Jurkat, Clone E6-1 (cell line): Measurements from ENCODE around the gene TP53BP2.
A peak's percentile ranks its signal among the peaks of the same experiment; 100 is the strongest.
"Not testable (repeated sequence)": the region's sequence is repeated elsewhere in the genome, so short reads cannot be mapped to it uniquely, and the experiment has no call there.

Experiments used
- DNase-seq: peaks from one replicate; pipeline ENCODE4 v3.0.0-alpha.2; 2011; ENCODE audit warnings: low read depth, low spot score
- H3K4me3 ChIP-seq: 2 replicates; pipeline ENCODE4 v1.5.1; 2011; ENCODE audit warnings: mild to moderate bottlenecking, low read length, control low read depth, moderate library complexity

Gene TP53BP2

DNA sequence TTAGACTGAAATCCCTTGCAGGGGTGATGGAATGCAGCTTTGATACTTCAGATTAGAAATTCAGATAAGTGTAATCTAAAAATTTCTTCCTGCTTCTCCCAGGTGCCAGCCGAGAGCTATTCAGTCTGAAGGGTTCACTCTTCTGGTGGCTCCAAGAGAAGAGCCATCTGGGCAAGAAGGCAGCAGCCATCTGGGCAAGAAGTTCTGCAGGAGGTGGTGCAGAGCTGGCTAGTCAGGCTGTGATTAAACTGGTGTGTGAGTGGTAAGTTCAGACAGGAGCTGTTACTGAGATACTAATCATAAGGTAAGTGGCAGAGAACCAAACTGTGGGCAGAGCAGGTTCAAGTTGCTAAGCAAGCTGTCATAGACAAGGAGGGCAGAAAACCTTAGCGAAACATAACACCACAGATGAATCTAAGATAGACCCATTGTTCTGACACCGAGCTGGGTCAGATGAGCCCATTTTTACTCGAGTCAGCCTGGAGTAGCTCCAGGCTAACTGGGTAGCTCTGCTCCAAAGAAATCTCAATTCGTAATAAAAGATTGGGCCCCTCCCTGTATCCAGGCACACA is 14.4 kb upstream of the TP53BP2 start:
- no peak overlapping the region for H3K4me3 ChIP-seq
- no peak for DNase-seq

GRCh38 chr1:223859058-223859457 is 13.3 kb upstream of the TP53BP2 start:
- H3K4me3 ChIP-seq, result no peak overlapping the region
- no peak for DNase-seq

- no peak for DNase-seq
- H3K4me3 ChIP-seq, result no peak overlapping the region
These were observed 10.6 kb upstream of the TP53BP2 start for GRCh38 chr1:223856386-223856785.

- no peak overlapping the region for H3K4me3 ChIP-seq
- DNase-seq, result no peak
These were observed 8.0 kb upstream of the TP53BP2 start for GRCh38 chr1:223853748-223854147.

DNA sequence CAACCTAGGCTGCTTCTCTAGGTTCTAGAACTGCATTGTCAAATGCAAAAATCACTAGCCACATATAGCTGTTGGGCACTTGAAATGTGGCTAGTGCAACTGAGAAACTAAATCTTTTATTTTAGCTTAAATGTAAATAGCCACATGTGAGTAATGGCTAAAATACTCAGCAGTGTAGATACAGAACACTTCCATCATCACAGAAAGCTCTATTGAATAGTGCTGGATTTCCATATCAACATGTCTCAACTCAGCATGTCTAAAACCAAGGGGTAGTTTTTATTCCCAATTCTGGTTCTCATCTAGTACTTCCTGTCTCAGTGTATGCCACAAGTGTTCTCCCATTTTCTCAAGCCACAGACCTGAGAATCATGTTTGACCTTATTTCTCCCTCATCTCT is 7.5 kb upstream of the TP53BP2 start:
- no peak overlapping the region for H3K4me3 ChIP-seq
- DNase-seq, result no peak

- no peak overlapping the region for H3K4me3 ChIP-seq
- DNase-seq, result no peak
These were observed 6.6 kb upstream of the TP53BP2 start for GRCh38 chr1:223852337-223852736.

DNA sequence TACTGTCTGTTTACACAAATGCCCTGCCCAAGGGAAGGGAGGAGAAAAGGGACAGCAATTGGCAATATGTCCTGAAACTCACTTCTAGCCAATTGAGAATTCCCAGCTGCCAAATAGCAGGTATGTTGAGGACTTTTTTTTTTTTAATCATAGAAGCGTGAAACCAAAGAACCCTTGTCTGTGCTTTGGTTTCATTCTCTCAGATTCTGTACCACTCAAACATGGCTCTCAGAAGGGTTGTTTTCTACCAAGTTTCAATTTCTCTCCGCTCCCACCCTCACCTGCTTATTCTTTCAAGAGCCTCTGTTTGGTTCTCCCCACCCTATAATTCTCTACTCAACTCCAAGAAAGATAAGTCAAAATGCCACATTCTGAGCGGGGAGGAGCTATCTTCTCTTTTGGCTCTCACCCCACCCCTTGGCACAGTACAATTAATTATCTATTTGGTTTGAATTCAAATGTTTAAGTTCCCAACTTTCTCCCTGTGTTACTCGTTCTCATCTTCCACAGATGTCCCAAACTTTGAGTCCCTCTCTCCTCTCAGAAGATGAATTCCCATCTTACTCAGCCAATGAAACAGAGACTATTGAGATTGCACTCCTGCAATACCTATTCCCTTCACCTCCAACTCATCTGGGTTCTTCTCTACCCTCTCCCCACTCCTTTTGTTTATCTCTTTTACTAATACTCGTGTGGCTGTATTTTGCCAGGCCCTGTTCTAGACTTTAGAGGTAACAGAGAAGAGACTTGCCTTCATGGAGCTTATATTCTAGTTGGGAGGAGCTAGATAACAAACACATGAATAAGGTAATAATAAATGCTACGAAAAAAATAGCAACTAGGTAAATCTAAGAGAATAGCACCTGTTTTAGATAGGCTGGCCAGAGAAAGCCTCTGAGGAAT is 3.9 kb upstream of the TP53BP2 start:
- no peak overlapping the region for H3K4me3 ChIP-seq
- DNase-seq, result no peak

GRCh38 chr1:223848536-223848935 is 2.8 kb upstream of the TP53BP2 start:
- no peak for DNase-seq
- no peak overlapping the region for H3K4me3 ChIP-seq

DNA sequence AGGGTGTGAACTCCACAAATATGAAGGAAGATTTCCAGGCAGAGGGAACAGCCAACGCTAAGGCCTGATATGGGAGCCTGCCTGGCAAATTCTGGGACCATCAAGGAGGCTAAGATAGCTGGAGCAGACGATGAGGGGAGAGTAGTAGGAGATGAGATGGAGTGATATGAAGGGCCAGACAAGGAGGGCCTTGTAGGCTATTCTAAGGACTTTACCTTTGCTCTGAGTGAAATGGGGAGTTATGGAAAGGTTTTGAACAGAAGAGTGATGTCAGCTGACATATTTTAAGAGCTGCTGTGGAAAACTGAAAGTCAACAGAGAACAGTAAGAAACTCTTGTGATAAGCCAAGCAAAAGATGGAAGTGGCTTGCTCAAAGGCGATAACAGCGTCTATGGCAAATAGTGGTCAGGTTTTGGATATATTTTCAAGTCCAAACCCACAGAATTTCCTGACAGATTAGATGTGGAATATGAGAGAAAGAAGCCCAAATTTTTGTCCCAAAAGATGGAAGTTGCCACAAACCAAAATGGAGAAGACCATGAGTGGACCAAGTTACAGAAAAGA is 2.1 kb upstream of the TP53BP2 start:
- no peak for DNase-seq
- no peak overlapping the region for H3K4me3 ChIP-seq

- no peak for DNase-seq
- H3K4me3 ChIP-seq, result peak overlapping the region; percentile 78
These were observed 524 bp downstream of the TP53BP2 start for GRCh38 chr1:223845037-223845809.

DNA sequence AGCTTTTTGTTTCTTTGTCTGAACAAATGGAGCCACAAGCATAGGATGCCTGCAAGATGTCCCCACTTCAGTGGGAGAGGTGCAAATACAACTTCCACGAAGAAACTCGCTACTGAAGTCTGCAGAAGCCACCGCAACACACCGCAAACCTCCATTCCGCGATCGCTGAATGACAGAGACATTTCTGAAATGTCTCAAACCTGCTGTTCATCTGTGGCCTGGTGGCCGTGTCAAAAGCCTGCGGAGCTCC is 1.0 kb downstream of the TP53BP2 start:
- H3K4me3 ChIP-seq, result peak overlapping the region; percentile 78
- DNase-seq, result no peak

- DNase-seq, result no peak
- H3K4me3 ChIP-seq, result peak overlapping the region; percentile 78
These were observed 1.6 kb downstream of the TP53BP2 start for GRCh38 chr1:223843934-223844786.

GRCh38 chr1:223842784-223843183 is 3.0 kb downstream of the TP53BP2 start:
- no peak overlapping the region for H3K4me3 ChIP-seq
- no peak for DNase-seq

DNA sequence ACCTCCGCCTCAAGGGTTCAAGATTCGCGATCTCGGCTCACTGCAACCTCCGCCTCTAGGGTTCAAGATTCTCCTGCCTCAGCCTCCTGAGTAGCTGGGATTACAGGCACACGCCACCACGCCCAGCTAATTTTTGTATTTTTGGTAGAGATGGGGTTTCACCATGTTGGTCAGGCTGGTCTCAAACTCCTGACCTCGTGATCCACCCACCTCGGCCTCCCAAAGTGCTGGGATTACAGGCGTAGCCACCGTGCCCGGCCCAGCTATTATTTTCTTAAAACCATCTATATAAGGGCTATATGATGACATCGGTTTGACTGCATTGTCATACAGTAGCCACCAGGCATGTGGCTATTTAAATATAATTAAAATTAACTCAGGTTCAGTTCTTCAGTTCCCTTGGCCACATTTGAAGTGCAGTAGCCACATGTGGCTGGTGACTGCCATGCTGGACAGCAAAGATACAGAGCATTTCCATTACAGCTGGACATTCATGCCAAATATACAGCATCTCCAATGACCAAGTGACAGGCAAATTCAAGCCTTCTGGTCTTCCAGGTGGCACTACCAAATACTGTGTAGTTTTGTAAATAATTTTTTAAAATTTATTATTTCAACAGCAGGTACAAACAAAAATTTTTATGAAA is 3.6 kb downstream of the TP53BP2 start:
- H3K4me3 ChIP-seq, DNase-seq: not testable (repeated sequence)

- H3K4me3 ChIP-seq, result no peak overlapping the region
- DNase-seq, result no peak
These were observed 5.5 kb downstream of the TP53BP2 start for GRCh38 chr1:223840254-223840653.

DNA sequence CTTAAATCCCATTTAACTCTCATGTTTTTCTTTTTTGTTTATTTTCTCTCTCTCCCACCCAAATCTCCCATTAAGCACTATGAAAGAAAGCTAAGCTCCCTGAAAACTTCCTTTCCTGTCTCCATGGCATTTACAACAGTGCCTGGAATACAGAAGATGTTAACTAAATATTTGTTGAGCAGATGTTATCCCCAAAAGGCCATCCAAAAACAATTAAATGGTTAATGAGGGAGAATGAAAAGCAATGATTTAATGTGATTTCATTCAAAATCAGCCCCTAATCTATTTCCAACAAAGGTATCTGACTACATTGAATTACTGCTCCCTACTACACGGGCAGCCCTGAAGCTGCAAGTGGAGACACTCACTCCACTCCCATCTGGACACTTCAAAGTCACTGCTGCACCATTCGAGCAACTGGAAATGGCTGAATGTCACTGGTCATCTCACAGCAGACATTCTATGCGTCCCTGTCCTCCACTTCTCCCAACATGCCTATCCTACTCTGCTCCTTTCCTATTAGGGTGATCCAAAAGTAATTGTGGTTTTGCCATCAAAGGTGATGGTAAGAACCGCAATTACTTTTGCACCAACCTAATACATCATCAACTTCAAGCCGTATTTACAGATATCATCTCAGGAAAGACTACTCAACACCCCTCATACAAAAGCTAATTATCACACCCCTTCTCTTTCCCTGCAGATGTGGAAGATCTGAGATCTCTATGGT is 7.5 kb downstream of the TP53BP2 start:
- H3K4me3 ChIP-seq, result no peak overlapping the region
- DNase-seq, result no peak

GRCh38 chr1:223837687-223838086 is 8.1 kb downstream of the TP53BP2 start:
- no peak for DNase-seq
- H3K4me3 ChIP-seq, result no peak overlapping the region

DNA sequence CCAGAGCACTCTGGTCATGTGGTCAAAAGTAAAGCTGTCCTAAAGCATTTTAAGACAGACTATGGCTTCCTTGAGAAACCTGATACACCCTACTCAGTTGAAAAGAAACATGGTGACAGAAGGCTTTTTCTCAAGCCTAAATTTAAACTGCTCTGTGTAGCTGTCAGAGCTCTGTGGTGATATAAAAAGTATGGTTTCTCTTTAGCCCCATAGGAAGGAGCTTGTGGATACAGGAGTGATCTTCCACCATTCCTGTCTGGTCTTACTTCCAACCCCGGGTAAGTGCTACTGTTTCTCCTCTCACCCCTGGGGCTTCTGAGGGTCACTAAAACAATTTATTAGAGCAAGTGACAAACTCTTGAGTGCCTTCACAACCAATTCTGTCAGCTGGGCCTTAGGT is 8.5 kb downstream of the TP53BP2 start:
- DNase-seq, result no peak
- H3K4me3 ChIP-seq, result no peak overlapping the region
